SK-N-SH (cell line): Measurements from ENCODE around the gene SOD1. TPM values are rescaled to one million over a fixed set of nuclear protein-coding genes. Genes with fewer than 3 reads are reported as not detected.

ENCODE experiments used
- CTCF ChIA-PET: fragments of 300-600, 350-600 bp; formaldehyde crosslinking; extraction: SDS; loops from one replicate; lab custom pipeline; 2021; lab: Yijun Ruan, JAX
- POLR2A ChIA-PET: fragments of 350-600 bp; sonication (Branson Sonifier 250); formaldehyde crosslinking; extraction: SDS; loops from one replicate; lab custom pipeline; 2020; ENCODE audit warnings: antibody characterized with exemption, inconsistent platforms; lab: Yijun Ruan, JAX
- DNase-seq: peaks from one replicate; pipeline ENCODE4 v3.0.0; 2012
- H2AFZ ChIP-seq: fragments of 200-600 bp; sonication (generic); 2 replicates; pipeline ENCODE4 v1.8.1; 2016; ENCODE audit warnings: antibody characterized with exemption, mild to moderate bottlenecking, low read depth
- H3F3A ChIP-seq: fragments of 200-600 bp; sonication (generic); replicated peaks from 2 replicates; pipeline ENCODE3; 2016; ENCODE audit warnings: antibody characterized with exemption, mild to moderate bottlenecking; ENCODE audit not compliant: insufficient read depth
- H3K27ac ChIP-seq, 2 experiments: fragments of 200-500 bp in 1 of 2; fragments of 200-600 bp in 1 of 2; sonication (Bioruptor generic) in 1 of 2; sonication (generic), shearing (Covaris generic) in 1 of 2; 2 replicates each; pipeline versions ENCODE4 v1.5.1 to v1.6.1; 2014 to 2016; ENCODE audit warnings: low read depth in 2 of 2, inconsistent platforms in 1 of 2, low read length in 1 of 2, mild to moderate bottlenecking in 1 of 2, mixed read lengths in 1 of 2
- H3K27me3 ChIP-seq: fragments of 200-600 bp; sonication (generic), shearing (Covaris generic); 2 replicates; pipeline ENCODE4 v1.6.1; 2016; ENCODE audit warnings: mixed run types; ENCODE audit not compliant: insufficient read depth
- H3K36me3 ChIP-seq, 2 experiments: fragments of 200-500 bp in 1 of 2; fragments of 200-600 bp in 1 of 2; sonication (Bioruptor generic) in 1 of 2; sonication (generic) in 1 of 2; replicated peaks in 1 of 2; 2 replicates each; pipeline versions ENCODE3 to v1.5.1; 2014 to 2016; ENCODE audit warnings: low read length in 1 of 2, mild to moderate bottlenecking in 1 of 2; ENCODE audit not compliant: insufficient read depth in 2 of 2, control insufficient read depth in 1 of 2
- H3K4me1 ChIP-seq, 2 experiments: fragments of 200-500 bp in 1 of 2; fragments of 200-600 bp in 1 of 2; sonication (Bioruptor generic) in 1 of 2; sonication (generic), shearing (Covaris generic) in 1 of 2; 2 replicates each; pipeline versions ENCODE4 v1.5.1 to v1.6.1; 2014 to 2016; ENCODE audit warnings: low read depth in 1 of 2, low read length in 1 of 2, mixed run types in 1 of 2; ENCODE audit not compliant: insufficient read depth in 2 of 2, control insufficient read depth in 1 of 2
- H3K4me2 ChIP-seq: fragments of 200-600 bp; sonication (generic), shearing (Covaris generic); 2 replicates; pipeline ENCODE4 v1.6.1; 2017; ENCODE audit warnings: mixed run types
- H3K4me3 ChIP-seq, 2 experiments: fragments of 200-500 bp in 1 of 2; fragments of 200-600 bp in 1 of 2; sonication (Bioruptor generic) in 1 of 2; sonication (generic), shearing (Covaris generic) in 1 of 2; 2 replicates each; pipeline versions ENCODE4 v1.5.1 to v1.8.1; 2014 to 2016; ENCODE audit warnings: low read depth in 2 of 2, inconsistent platforms in 1 of 2, low read length in 1 of 2, mild to moderate bottlenecking in 1 of 2, mixed read lengths in 1 of 2, moderate library complexity in 1 of 2
- H3K79me2 ChIP-seq: fragments of 200-600 bp; sonication (generic); 2 replicates; pipeline ENCODE4 v1.8.1; 2017; ENCODE audit warnings: mild to moderate bottlenecking; ENCODE audit not compliant: insufficient read depth
- H3K9ac ChIP-seq: fragments of 200-600 bp; sonication (generic); 2 replicates; pipeline ENCODE4 v1.6.1; 2017; ENCODE audit warnings: mixed run types
- H3K9me2 ChIP-seq: fragments of 200-600 bp; sonication (generic); 2 replicates; pipeline ENCODE4 v1.6.1; 2017; ENCODE audit warnings: mixed run types
- H3K9me3 ChIP-seq: fragments of 200-600 bp; sonication (generic); 2 replicates; pipeline ENCODE4 v1.6.1; 2017; ENCODE audit warnings: mixed run types, mild to moderate bottlenecking, moderate library complexity
- H4K20me1 ChIP-seq: fragments of 200-600 bp; sonication (generic); 2 replicates; pipeline ENCODE4 v1.6.1; 2017; ENCODE audit warnings: mild to moderate bottlenecking, mixed run types; ENCODE audit not compliant: insufficient read depth
- CTCF ChIP-seq: fragments of 200-600 bp; sonication (generic); IDR thresholded peaks from 2 replicates; pipeline ENCODE4 v1.6.1; 2017; ENCODE audit warnings: antibody characterized with exemption, mild to moderate bottlenecking, moderate library complexity
- EP300 ChIP-seq, 2 experiments: IDR thresholded peaks; 2 replicates each; pipeline versions ENCODE4 v1.4.0 to v1.6.1; 2012; ENCODE audit warnings: borderline replicate concordance in 1 of 2, low read depth in 1 of 2, low read length in 1 of 2
- FOSL2 ChIP-seq: IDR thresholded peaks from 2 replicates; pipeline ENCODE4 v1.4.0; 2012; ENCODE audit warnings: low read depth, mild to moderate bottlenecking, moderate library complexity, borderline replicate concordance
- FOXJ3 ChIP-seq: sonication (generic); formaldehyde crosslinking; IDR thresholded peaks from 2 replicates; pipeline ENCODE4 v1.5.1; 2020; ENCODE audit warnings: mild to moderate bottlenecking, missing genetic modification reagents
- GABPA ChIP-seq: IDR thresholded peaks from 2 replicates; pipeline ENCODE4 v1.4.0; 2012; ENCODE audit warnings: low read depth, mild to moderate bottlenecking
- JUND ChIP-seq: IDR thresholded peaks from 2 replicates; pipeline ENCODE4 v1.4.0; 2012
- MAX ChIP-seq: IDR thresholded peaks from 2 replicates; pipeline ENCODE4 v1.4.0; 2012; ENCODE audit warnings: low read depth
- MEF2A ChIP-seq: IDR thresholded peaks from 2 replicates; pipeline ENCODE4 v1.4.0; 2012; ENCODE audit warnings: low read depth, borderline replicate concordance
- NFIC ChIP-seq: IDR thresholded peaks from 2 replicates; pipeline ENCODE4 v1.4.0; 2012; ENCODE audit warnings: borderline replicate concordance
- NRF1 ChIP-seq: IDR thresholded peaks from 2 replicates; pipeline ENCODE4 v1.6.1; 2012; ENCODE audit warnings: low read depth, mild to moderate bottlenecking, low read length
- PBX3 ChIP-seq: IDR thresholded peaks from 2 replicates; pipeline ENCODE4; 2012
- RCOR1 ChIP-seq: fragments of 150-350 bp; IDR thresholded peaks from 2 replicates; pipeline ENCODE4 v1.6.1; 2017; ENCODE audit warnings: antibody characterized with exemption, low read length
- REST ChIP-seq: IDR thresholded peaks from 2 replicates; pipeline ENCODE4 v1.6.1; 2012; ENCODE audit warnings: mild to moderate bottlenecking, low read depth, low read length, moderate library complexity
- SMC3 ChIP-seq: IDR thresholded peaks from 2 replicates; pipeline ENCODE4 v1.6.1; 2012; ENCODE audit warnings: low read depth, low read length, improper control_type of control experiment
- TAF1 ChIP-seq: IDR thresholded peaks from 2 replicates; pipeline ENCODE4 v1.6.1; 2012; ENCODE audit warnings: low read depth, mild to moderate bottlenecking, low read length, moderate library complexity, borderline replicate concordance
- TCF12 ChIP-seq: IDR thresholded peaks from 2 replicates; pipeline ENCODE4 v1.4.0; 2012
- USF2 ChIP-seq: fragments of 150-350 bp; IDR thresholded peaks from 2 replicates; pipeline ENCODE4 v1.6.1; 2017; ENCODE audit warnings: antibody characterized with exemption, low read length, low read depth, borderline replicate concordance
- YY1 ChIP-seq: IDR thresholded peaks from 2 replicates; pipeline ENCODE4 v1.4.0; 2012; ENCODE audit warnings: low read depth, mild to moderate bottlenecking
- whole genome bisulfite sequencing: methylation state at CpG from one replicate; pipeline ENCODE4 v1.1.6; 2017; ENCODE audit warnings: low lambda C conversion rate; 5-methylcytosine and 5-hydroxymethylcytosine counted together
- polyA plus RNA-seq, 3 experiments: library from polyadenylated mRNA; depleted of rRNA; stranded (reverse); fragments of >200 nt; gene quantifications; 2 replicates each; pipeline ENCODE4 v1.2.3, GENCODE V29; 2012

Gene SOD1
- polyA plus RNA-seq, 1 of the 3 experiments (the other 2 are of a cell fraction), result 572 TPM

GRCh38 chr21:31660591-31660990 lies 1.1 kb downstream of the SOD1 start:
- Histone ChIP-seq H3K9ac (peak overlapping the region; percentile 86), H3K9me2 (no peaks in the 10 kb centered on the region), H4K20me1 (peaks cover 48% of the 10 kb centered on the region), H3K27me3 (no peaks in the 10 kb centered on the region), H2AFZ (no peak overlapping the region), H3K4me3 (peak overlapping the region; percentile 77 to 88), H3K27ac (peak overlapping the region in 1 of 2 experiments; percentile 86; a peak in 1 of 4 replicates), H3K4me1 (peaks cover 5 to 9% of the 10 kb centered on the region in 2 experiments; a peak in 3 of 4 replicates), H3K36me3 (peaks cover 12 to 16% of the 10 kb centered on the region in 2 experiments), H3K4me2 (peak overlapping the region; percentile 65), H3K9me3 (no peaks in the 10 kb centered on the region), H3K79me2 (peaks cover 56% of the 10 kb centered on the region), H3F3A (no peaks in the 10 kb centered on the region)
- no peak for TF ChIP-seq RCOR1
- TF ChIP-seq USF2, result no peak
- TF ChIP-seq PBX3, result no peak
- TF ChIP-seq YY1, result no peak
- TF ChIP-seq EP300 (IDR thresholded peaks at IDR 0.05; ENCODE audit: borderline replicate concordance in 1 of 2, low read depth in 1 of 2, low read length in 1 of 2), result no peak
- TF ChIP-seq TCF12, result no peak
- TF ChIP-seq JUND, result no peak
- TF ChIP-seq NRF1, result no peak
- no peak for TF ChIP-seq GABPA
- no peak for TF ChIP-seq SMC3
- TF ChIP-seq NFIC, result no peak
- TF ChIP-seq FOSL2, result no peak
- no peak for TF ChIP-seq MEF2A
- TF ChIP-seq CTCF, result no peak
- TF ChIP-seq MAX, result no peak
- TF ChIP-seq REST, result no peak
- no peak for TF ChIP-seq FOXJ3 (CRISPR knock-in tag)
- no peak for TF ChIP-seq TAF1
- ChIA-PET POLR2A (no interaction called here), CTCF (no interaction called here)
- DNase-seq, result no peak
- 28% methylated on average over 8 of the region's 8 CpGs for WGBS
